Activated effector memory CD4-positive, alpha-beta T cell treated with anti-CD3 and anti-CD28 coated beads, Interleukin-2, amount 50 U/mL, for 16 hours (primary cell): ENCODE results near the gene PTPRT.

Experiments used
- DNase-seq: peaks from one replicate; pipeline ENCODE4 v3.0.0-alpha.2; 2020

Gene PTPRT

GRCh38 chr20:42507874-42508273 lies 681.8 kb downstream of the PTPRT start:
- no peak for DNase-seq

DNA sequence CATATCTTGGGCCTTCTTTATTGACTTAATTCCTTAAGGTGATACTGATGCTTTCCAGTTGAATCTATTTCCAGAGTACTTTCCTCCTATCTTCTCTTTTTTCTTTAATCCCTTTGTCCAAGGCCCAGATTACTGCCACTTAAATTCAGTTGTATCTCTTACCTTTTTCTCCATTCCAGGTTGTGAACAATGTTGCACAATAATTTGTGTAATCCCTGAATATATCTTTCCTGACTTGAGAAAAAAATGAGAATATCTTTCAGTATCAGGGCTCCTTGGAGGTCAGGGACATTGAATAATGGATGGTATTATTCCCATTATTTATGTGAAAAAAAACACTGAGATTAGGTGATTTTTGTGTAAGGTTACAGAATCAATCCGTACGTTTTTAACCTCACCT lies 683.3 kb downstream of the PTPRT start:
- no peak for DNase-seq

- DNase-seq: no peak
These were observed 687.1 kb downstream of the PTPRT start for GRCh38 chr20:42502591-42502990.

DNA sequence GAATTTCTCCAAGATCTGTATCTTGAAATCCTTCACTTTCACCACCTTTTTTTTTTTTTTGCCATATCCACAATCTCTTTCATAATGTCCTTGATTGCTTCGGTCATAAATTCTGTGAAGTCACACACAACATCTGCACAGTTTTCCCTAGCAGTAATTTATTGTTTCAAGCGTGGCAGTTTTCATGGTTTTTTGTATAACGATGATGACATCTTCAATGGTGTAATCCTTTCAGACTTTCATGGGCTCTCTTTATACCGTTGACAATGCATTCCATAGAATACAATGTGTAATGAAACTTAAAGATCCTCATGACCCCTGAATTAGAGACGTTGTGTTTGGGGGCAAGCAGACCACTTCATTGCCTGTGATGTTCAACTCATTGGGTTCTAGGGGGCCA lies 693.1 kb downstream of the PTPRT start:
- no peak for DNase-seq

- DNase-seq: no peak
These were observed 695.4 kb downstream of the PTPRT start for GRCh38 chr20:42494290-42494689.

- DNase-seq: no peak
These were observed 696.7 kb downstream of the PTPRT start for GRCh38 chr20:42493001-42493400.

GRCh38 chr20:42492290-42492689 lies 697.4 kb downstream of the PTPRT start:
- no peak for DNase-seq

DNA sequence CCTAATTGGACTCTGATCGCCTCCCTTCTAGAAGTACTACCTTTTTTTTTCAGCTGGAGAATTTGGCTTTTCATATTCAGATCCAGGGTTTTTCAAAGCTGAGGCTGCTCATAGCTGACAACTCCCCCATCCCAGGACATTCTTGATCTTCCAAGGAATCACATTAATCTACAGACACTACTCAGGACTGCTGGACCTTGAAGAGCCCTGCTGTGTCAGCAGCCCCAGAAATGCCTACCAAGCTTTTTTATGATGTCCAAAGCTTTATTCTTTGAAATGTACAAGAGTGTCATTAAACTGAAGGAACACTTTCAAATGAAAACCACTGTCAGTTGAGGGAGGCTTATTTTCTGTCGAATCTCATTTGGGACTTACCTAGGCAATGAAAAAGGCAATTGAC lies 704.1 kb downstream of the PTPRT start:
- DNase-seq: no peak

DNA sequence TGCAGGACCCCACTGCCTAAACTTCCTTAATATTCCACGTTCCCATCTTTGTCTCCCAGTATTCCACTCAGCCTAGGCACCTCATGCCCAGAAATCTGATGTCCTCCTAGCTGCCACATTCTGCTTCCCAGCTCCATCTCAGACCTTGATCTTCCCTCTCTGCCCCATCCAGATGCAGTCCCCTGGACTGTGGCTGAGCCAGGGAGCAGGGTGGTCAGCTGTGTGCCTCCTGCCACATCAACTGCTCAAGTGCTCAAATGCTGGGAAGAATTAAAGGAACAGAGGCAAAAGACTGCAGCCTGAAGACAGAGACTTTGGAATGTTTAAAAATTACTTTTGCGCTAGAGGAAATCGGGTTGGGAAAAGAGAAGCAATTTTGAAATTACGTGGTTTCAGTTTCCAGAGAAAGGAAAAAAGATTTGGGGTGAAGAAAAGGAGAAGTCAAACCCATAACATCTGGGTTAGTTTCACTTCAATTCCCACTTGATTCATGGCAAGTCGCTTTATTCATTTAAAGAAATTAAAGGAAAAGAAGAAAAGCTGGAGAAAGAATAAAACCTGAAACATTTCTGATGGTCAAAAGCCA lies 704.8 kb downstream of the PTPRT start:
- DNase-seq: no peak

DNA sequence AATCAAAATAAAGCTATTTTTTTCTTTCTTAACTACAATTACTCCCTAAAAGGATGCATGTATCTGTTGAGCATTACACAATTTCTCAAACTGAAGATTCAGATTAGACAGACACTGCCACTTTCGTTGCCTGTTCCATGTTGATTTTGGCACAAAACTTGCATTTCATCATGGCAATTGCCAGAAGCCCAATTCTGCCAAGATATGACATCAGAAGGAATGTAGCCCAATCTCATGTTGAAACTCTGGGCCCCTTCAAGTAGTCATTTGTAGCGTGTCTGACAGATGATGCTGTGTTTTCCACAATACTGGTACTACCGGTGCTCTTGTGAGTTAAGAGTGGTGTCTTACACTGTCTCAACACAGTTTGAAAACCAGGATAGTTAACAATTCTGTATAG lies 705.4 kb downstream of the PTPRT start:
- no peak for DNase-seq

GRCh38 chr20:42483730-42484303 lies 705.9 kb downstream of the PTPRT start:
- no peak for DNase-seq

GRCh38 chr20:42482808-42483207 lies 706.9 kb downstream of the PTPRT start:
- no peak for DNase-seq

- DNase-seq: no peak
These were observed 713.9 kb downstream of the PTPRT start for GRCh38 chr20:42475773-42476172.

GRCh38 chr20:42474646-42475045 lies 715.1 kb downstream of the PTPRT start:
- DNase-seq: no peak

DNA sequence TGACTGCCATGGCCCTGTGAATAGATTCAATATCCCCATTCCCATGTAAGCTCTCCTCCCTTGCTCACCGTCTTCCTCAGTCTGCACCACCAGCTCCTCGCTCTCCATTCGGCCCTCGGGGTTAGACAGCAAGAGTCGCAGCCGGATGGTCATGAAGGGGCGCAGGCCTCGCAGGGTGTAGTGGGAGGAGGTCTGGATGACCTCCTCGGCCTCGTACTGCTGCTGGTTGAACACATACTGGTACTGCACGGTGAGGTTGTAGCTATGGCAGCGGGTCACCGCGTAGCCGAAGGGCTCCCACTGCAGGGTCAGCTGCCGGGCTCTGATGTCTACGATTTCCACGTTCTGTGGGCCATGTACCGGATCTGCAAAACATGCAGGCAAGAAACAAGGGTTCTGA lies 717.5 kb downstream of the PTPRT start:
- no peak for DNase-seq

- no peak for DNase-seq
These were observed 727.6 kb downstream of the PTPRT start for GRCh38 chr20:42461965-42462593.

DNA sequence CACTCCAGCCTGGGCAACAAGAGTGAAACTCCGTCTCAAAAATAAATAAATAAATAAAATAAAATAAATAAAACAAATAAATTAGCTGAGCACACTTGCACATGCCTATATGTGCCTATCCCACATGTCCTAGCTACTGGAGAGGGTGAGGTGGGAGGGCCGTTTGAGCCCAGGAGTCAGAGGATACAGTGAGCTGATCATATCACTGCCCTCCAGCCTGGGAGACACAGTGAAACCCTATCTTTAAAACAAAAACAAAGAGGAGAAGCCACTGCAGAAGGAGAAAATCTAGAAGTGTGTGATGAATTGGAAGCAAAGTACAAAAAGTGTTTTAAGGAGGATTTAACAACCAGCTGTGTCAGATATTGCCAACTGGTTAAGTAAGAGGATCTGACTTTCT lies 728.4 kb downstream of the PTPRT start:
- no peak for DNase-seq

DNA sequence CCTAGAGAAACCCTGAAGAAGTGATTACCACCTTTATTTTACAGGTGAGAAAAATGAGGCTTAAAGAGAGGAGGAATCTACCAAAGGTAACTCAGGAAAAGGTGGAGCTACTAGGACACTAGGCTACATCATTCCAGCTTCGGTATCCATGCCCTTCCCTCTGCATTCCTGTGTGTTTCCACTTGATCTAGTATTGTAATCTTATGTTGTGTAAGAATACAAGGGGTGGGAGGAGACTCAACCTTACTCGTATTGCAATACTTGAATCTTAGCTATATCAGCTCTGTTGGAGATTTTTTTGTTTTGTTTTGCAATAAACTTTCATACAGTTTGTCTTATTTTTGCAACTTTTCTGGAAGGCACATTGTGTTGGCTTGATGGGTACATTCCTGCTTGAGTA lies 742.4 kb downstream of the PTPRT start:
- DNase-seq: no peak

GRCh38 chr20:42444799-42445198 lies 744.9 kb downstream of the PTPRT start:
- DNase-seq: no peak

- DNase-seq: no peak
These were observed 746.5 kb downstream of the PTPRT start for GRCh38 chr20:42443200-42443599.

- DNase-seq: no peak
These were observed 747.0 kb downstream of the PTPRT start for GRCh38 chr20:42442716-42443115.

DNA sequence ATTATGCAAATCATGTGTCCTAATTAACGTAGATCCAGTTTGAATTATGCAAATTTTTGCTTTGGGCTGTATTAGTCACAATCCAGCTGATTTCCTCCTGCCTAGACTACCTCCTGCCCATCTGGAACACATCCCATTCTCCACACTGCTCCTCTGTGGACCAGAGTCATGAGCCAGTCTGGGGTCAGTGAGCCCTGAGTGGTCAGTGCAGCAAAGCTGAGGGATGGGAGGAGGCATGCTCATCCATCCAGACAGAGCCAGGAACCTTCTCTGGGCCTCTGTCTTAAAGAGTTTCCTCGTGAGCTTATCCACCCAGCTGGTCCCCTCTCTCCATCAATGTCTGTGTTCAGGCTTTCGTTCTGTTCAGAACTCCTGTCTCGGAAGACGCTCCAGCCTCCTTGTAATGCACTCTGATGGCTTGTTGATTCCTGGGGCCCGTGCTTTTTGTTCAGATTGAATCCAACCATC lies 747.8 kb downstream of the PTPRT start:
- DNase-seq: no peak

DNA sequence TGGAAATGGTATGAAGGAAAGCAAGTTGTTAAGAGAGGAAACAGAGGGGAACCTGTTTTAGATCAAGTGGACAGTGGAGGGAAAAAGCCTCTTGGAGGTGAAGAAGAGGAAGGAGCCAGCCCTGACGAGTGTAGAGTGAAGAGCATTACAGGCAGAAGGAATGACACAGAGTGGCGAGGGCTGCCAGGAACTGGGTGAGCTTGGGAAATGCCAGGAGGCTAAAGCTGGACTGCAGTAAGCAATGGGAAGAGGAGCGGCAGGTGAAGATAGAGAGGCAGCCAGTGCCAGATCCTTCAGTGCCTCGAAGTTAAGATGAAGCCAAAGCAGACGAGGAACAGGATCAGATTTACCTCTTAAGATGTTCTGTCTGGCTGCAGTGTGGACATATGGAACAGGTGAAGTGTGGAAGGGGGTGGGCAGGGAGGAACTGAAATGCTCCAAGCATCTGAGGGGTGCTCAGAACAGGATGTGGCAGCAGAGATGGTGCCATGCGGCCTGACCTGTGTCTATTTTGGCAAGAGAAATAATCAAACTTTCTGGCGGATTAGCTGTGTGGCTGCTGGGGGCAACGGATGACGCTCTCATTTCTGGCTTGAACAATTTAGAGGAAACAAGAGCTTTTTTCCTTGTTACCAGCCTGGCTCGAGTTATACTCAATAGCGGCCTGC lies 748.4 kb downstream of the PTPRT start:
- DNase-seq: no peak

- DNase-seq: no peak
These were observed 754.5 kb downstream of the PTPRT start for GRCh38 chr20:42435230-42435629.
